ENCODE measurements around the gene THRB.

Gene THRB

DNA sequence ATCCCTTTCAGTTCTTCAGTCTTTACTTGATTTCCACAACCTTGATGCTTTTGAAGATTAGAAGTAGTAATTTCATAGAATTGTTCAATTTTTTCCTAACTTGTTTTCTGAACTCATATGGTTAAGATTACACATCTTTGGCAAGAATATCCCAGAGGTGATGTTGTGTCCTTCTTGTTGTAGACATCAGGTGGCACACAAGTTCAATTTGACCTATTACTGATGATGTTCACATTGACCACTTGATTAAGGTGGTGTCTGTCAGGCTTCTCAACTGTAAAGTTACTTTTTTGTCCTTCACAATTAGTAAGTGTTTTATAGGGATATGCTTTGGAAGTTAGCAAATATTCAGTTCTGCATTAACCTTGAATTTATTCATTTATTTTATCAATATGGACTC lies 34.6 kb upstream of the THRB start:
- no peak overlapping the region for H3K27ac ChIP-seq
- TF ChIP-seq, protein P1, sequence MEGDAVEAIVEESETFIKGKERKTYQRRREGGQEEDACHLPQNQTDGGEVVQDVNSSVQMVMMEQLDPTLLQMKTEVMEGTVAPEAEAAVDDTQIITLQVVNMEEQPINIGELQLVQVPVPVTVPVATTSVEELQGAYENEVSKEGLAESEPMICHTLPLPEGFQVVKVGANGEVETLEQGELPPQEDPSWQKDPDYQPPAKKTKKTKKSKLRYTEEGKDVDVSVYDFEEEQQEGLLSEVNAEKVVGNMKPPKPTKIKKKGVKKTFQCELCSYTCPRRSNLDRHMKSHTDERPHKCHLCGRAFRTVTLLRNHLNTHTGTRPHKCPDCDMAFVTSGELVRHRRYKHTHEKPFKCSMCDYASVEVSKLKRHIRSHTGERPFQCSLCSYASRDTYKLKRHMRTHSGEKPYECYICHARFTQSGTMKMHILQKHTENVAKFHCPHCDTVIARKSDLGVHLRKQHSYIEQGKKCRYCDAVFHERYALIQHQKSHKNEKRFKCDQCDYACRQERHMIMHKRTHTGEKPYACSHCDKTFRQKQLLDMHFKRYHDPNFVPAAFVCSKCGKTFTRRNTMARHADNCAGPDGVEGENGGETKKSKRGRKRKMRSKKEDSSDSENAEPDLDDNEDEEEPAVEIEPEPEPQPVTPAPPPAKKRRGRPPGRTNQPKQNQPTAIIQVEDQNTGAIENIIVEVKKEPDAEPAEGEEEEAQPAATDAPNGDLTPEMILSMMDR (IDR thresholded peaks at IDR 0.05): no peak
- DNase-seq (ENCODE audit: low spot score): no peak
- no peak overlapping the region for H3K4me3 ChIP-seq

DNA sequence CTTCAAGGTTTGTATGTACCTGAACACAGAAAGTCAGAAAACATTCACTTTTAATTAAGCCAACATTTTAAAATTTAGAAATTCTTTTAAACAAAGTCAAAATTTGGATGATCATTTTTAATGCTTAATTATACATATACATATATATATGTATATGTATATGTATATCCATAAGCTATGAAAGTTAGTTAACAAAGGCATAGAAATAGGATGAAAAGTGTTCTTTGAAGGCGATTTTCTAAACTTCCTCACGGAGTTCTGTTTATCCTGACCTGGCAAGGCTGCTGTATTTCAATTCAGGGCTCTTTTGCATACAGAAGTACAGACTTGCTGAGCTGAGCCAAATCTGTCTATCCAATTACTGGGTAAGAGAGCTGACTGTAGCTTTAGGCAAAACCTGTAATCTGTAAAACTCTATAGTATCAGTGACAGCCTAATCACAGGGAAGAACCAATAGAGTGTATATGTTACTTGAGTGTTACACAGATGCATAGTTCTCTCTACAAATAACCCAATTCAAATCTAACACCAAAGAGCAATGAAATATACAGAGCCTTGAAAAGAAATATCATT lies 32.1 kb upstream of the THRB start:
- DNase-seq (ENCODE audit: low spot score): no peak
- no peak overlapping the region for H3K27ac ChIP-seq
- TF ChIP-seq, protein P1 (IDR thresholded peaks at IDR 0.05): no peak

DNA sequence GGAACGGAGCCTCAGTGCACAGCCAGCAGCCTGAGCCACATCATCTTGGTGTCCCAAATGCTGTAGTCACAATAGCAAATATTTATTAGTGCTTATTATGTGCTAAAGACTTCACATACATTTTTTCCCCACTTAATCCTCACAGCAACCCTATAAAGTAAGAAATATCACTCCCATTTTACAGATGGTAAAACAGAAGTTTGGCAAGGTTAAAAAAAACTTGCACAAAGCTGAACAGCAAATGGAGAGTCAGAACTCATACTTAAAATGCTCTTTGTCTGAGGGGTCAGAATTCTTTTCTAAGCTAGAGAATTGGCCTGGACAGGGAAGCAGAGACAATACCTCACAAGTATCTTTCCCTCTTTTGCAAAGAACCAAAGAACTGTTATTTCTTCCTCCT lies 30.9 kb upstream of the THRB start:
- TF ChIP-seq, protein P1 (IDR thresholded peaks at IDR 0.05): no peak
- Histone ChIP-seq H3K27ac (no peak overlapping the region), H3K4me3 (no peak overlapping the region)
- no peak for DNase-seq (ENCODE audit: low spot score)

More for the DNA sequence above, 32.1 kb upstream of the THRB start:
- H3K4me3 ChIP-seq: no peak overlapping the region

DNA sequence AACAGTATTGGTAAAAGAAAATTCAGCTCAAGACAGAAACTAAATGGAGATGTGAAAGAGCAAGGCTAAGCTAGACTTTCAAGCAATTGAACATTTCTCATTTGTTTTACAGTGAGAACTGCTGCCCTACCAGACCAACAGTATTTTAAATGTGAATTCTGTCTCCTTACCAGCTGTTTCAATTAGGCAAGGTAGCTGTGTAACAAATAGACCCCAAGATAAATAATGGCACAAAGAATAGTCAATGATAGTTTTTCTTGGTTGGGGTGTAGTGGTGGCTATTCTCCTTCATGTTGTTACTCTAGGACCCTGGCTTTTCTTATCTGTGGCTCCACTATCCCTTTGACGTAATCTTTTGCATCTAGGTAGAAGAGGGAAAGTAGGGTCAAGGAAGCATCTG lies 30.4 kb upstream of the THRB start:
- TF ChIP-seq, protein P1 (IDR thresholded peaks at IDR 0.05): no peak
- Histone ChIP-seq H3K27ac (no peak overlapping the region), H3K4me3 (no peak overlapping the region)
- no peak for DNase-seq (ENCODE audit: low spot score)

DNA sequence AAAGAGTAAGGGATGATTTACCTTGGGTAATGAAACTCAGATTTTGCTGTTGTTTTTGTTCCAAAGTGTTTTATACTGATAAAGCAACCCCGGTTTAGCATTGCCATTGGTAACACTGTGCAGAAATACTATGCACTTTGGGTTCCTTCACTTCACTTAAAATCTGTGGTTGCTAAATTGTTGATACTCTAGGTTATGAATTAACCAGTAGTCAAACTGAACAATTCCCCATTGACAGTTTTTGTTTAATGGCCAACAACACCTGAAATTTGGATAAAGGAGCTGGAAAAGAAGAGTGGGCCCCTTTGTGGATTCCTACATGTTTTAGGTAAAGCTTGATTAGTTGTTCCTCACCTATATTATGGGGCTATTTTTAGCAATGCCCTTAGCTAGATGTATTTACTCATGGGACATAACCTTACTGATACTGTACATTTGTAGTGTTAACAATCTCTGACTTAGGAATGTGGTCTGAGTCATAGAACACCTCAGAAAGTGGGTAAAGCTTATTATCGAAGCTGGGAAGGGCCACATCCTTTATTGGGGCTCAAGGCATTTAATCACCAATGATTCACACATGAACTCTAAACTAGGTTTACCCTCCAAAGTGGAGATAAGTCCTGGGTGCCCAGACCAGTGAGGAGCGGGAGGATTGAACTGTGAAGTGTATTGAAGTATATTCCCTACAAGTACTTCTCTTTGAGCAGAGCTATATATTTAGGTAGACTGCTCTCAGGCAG lies 29.5 kb upstream of the THRB start:
- no peak for DNase-seq (ENCODE audit: low spot score)
- TF ChIP-seq, protein P1 (IDR thresholded peaks at IDR 0.05): no peak
- H3K4me3 ChIP-seq: no peak overlapping the region
- no peak overlapping the region for H3K27ac ChIP-seq

DNA sequence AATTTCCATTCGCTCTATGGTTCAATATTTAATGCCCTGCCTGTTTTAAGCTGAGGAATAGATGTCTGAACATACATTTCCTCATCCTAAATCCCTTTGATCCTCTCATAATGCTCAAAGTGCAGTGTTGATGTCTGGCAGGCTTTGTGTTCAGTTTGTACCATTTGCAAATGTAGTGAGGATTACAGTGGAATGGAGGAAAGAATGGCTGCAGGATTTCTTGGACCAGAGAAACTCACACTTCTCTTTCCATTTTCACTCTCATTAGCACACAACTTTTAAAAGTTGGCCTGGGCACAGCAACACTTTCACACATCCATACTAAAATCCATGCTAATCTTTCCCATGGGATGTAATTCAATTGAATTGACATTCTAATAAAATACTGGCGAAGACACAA lies 28.6 kb upstream of the THRB start:
- H3K27ac ChIP-seq: no peak overlapping the region
- TF ChIP-seq, protein P1 (IDR thresholded peaks at IDR 0.05): no peak

DNA sequence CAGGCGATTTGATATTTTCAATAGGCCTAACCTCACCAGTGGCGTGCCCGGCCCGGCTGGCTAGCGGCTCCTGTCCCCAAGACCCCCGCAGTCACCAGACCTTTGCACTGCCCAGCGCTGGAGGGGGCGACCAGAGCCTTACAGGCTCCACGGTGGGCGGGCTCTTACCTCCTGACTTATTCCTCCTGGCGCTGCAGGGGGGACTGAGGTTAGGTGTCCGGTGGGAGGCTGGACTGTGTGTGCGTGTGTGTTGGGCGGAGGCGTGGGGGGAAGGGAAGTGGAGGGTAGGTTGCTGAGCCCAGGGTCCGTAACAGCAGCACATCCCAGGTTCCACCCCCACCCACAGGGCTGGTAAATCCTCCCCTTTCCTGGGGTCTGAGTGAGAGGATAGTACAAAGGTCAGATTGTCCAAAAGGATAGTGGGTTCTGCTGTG lies 27.5 kb upstream of the THRB start:
- no peak for DNase-seq (ENCODE audit: low spot score)
- TF ChIP-seq, protein P1 (IDR thresholded peaks at IDR 0.05): no peak
- H3K27ac ChIP-seq: peak overlapping the region; percentile 58 to 85
- peak overlapping the region; percentile 84 for H3K4me3 ChIP-seq

More for the DNA sequence above, 28.6 kb upstream of the THRB start:
- H3K4me3 ChIP-seq: no peak overlapping the region
- DNase-seq (ENCODE audit: low spot score): no peak

All from coronary artery (tissue), 2 donors.